Measurements from ENCODE around the gene DPYD. TPM values are rescaled to one million over a fixed set of nuclear protein-coding genes. Genes with fewer than 3 reads are reported as not detected.
A peak's percentile ranks its signal among the peaks of the same experiment; 100 is the strongest.

The DPYD gene
- total RNA-seq, 1 experiment from 2014 or later: 24.5 TPM

DNA sequence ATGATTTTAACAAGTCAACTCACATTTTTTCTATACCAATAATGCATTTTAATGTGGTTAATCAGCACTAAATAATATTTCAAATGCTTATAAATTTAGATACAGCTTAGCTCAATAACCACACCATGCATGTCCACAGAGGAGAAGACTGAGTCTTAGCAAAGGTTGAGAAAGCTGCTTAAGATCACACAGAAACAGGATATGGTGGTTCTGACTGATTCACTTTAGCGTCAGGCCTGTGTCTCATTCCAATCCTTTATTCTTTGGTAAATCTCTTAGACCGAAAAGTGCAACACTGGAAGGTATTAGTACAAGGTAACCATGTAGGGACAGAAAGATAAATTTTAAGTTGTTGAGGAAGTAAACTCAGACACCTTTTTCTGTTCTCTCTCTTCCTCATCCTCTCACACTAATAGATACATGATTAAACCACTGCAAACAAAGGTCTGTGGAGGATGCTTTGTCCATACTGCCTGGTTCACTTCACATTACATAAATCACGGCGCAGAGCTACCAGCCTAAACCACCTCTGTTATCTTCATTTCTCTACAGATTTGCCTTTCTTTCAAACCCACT is 139.0 kb downstream of the DPYD start:
- no peaks in the 10 kb centered on the region for H3K9me3 ChIP-seq
- DNase-seq: no peak
- no peak overlapping the region for H3K4me3 ChIP-seq
- H3K36me3 ChIP-seq: no peaks in the 10 kb centered on the region
- no peaks in the 10 kb centered on the region for H3K27me3 ChIP-seq

DNA sequence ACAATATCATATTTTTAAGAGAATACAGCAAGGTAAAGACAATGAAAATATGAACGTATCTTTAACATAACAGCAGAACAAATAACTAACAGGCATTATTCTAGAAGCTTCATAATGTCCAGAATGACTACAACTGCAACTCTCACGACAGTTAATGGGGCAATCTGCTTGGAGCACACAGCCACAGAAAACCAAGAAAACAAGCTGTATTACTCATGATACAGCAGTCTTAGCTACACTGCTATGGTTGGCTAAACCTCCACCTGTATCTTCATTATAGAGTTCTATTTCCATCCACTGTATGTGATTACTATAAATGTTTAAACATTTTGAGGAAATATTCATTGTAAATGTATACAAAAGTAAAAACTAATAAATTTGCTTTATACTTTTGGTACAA is 139.9 kb downstream of the DPYD start:
- no peak for DNase-seq
- no peak overlapping the region for H3K4me3 ChIP-seq
- H3K36me3 ChIP-seq: no peaks in the 10 kb centered on the region
- H3K9me3 ChIP-seq: no peaks in the 10 kb centered on the region
- H3K27me3 ChIP-seq: no peaks in the 10 kb centered on the region

DNA sequence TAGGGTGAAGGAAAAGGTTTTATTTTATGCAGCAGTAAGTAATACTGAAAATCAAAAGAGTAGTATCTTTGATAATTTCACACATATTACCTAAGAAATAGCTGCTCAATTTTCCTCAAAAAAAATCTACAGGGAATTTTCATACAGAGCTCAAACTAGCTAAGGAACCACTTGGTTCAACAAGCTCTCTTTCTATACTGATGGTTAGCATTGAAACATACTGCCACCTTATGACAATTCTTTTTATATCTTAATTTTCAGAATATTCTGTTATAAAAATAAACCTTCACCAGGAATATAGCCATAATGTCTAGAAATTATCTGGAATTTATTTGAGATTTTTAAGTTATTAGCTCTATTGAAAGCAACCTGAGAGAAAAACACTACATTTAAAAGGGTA is 142.1 kb downstream of the DPYD start:
- no peak overlapping the region for H3K4me3 ChIP-seq
- H3K36me3 ChIP-seq: no peaks in the 10 kb centered on the region
- no peaks in the 10 kb centered on the region for H3K9me3 ChIP-seq
- no peak for DNase-seq
- no peaks in the 10 kb centered on the region for H3K27me3 ChIP-seq

DNA sequence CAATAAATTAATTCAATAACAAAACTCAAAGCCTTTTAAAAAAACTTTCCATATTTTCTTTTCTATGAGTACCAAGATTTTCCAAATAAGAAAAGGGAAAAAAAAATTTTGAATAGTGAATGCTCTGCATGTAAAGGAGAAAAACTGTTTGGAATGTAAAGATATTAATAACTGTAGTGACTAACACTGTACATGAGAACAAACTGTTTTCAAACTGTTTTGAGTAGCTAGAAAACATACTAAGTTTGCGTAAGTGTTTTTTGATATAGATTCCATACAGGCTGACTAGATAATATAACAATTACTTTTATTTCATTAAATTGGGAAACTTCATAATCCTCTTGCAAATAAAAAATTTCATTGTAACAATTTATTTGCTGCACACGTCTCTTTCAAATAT is 150.5 kb downstream of the DPYD start:
- Histone ChIP-seq H3K4me3 (no peak overlapping the region), H3K27me3 (no peaks in the 10 kb centered on the region), H3K36me3 (no peaks in the 10 kb centered on the region), H3K9me3 (0 out of 2 replicates have a peak, but pooled peaks cover 1% of the 10 kb centered on the region)
- no peak for DNase-seq

DNA sequence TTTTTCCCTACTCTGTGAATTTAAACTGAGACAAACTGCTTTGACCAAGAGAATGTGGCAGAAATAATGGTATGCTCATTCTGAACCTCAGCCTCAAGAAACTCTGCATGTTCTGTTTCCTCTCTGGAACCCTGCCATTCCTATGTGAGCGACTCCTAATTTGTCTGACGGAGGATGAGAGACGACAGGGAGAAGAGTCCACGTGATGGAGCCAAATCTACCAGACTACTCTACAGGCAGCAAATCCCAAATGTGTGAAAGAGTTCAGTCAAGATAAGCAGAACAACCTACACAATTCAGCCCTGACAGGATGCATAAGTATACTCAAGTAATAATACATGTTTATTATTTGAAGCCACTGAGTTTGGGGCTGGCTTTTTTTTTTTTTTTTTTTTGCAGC is 153.5 kb downstream of the DPYD start:
- H3K36me3 ChIP-seq: no peaks in the 10 kb centered on the region
- H3K4me3 ChIP-seq: no peak overlapping the region
- peaks cover 2% of the 10 kb centered on the region; the same call in 1 of the 2 replicates for H3K9me3 ChIP-seq
- no peaks in the 10 kb centered on the region for H3K27me3 ChIP-seq
- no peak for DNase-seq

DNA sequence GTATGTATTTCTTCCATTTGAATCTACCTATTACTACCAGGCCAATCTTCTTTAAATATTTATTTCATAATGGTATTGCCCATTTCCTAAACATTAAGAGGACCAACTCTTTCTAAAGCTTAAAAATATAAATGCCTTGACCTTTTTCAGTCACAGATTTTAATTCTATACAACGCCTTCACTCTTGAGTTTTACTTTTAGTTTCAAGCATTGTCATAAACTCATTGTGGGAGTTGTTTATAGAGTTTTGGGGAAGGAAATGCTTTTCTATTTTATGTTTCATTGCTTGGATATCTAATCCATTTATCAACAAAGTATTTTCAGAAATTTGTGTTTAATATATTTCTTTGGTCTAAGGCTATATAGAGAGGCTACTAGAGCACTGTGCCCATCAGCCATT is 155.8 kb downstream of the DPYD start:
- no peaks in the 10 kb centered on the region; the same call in 1 of the 2 replicates for H3K36me3 ChIP-seq
- peaks cover 2% of the 10 kb centered on the region; the same call in 1 of the 2 replicates for H3K9me3 ChIP-seq
- H3K27me3 ChIP-seq: no peaks in the 10 kb centered on the region
- no peak overlapping the region for H3K4me3 ChIP-seq
- DNase-seq: no peak

DNA sequence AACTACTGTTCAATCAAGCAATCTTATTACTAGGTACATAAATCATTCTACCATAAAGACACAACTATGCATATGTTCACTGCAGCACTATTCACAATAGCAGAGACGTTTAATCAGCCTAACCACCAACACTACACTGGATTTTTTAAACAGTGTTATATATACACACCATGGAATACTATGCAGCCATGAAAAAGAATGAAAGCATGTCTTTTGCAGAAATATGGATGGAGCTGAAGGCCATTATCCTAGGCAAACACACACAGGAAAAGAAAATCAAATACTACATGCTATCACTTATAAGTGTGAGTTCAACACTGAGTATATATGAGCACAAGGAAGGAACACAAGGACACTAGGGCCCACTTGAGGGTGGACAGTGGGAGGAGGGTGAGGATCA is 159.2 kb downstream of the DPYD start:
- no peaks in the 10 kb centered on the region; the same call in 1 of the 2 replicates for H3K36me3 ChIP-seq
- H3K9me3 ChIP-seq: peaks cover 2% of the 10 kb centered on the region; the same call in 1 of the 2 replicates
- no peak for DNase-seq
- H3K27me3 ChIP-seq: no peaks in the 10 kb centered on the region
- no peak overlapping the region for H3K4me3 ChIP-seq

DNA sequence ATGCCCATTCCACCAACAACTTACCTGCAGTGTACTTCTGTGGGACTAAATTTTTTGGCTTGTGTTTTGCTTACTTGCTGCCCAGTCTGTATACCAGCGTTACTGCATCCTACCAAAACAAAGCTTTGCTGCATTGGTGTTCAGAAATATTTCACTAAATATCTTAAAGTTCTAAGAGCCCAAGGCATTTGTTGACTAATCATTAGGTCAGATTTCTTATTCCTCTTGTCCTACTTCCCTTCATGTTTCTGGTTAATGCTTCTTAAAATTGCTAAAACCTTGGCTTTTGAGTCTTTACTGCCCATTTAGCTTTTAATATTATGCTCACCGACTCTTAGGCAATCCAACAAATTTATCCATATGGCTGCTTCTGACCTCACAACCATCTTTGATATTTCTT is 161.8 kb downstream of the DPYD start:
- no peak for DNase-seq
- Histone ChIP-seq H3K27me3 (no peaks in the 10 kb centered on the region), H3K4me3 (no peak overlapping the region), H3K9me3 (no peaks in the 10 kb centered on the region; the same call in 1 of the 2 replicates), H3K36me3 (no peaks in the 10 kb centered on the region; the same call in 1 of the 2 replicates)

DNA sequence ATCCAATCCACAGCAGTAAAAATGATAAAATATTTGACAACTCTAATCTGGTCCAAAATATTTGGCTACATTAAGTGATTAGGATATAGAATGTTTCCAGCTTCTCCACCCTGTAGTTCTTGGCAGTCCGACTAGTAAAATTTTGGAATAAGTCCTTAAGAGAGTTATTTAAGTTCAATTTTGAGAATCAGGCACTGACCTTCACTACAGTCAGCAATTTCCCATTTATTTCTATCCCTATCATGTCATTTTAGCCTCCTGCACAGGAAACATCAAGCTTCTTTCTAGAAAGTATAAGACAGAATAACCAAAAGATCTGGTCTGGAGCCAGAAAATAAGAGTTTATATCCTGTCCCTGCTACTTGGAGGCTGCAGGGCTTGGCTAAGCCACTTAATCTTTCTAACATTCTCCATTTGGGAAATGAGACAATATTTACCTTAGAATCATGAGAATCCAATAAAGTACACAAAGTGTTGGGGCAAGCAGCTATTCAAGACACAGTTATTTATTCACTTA is 162.2 kb downstream of the DPYD start:
- H3K27me3 ChIP-seq: no peaks in the 10 kb centered on the region
- no peaks in the 10 kb centered on the region; the same call in 1 of the 2 replicates for H3K36me3 ChIP-seq
- DNase-seq: peak; percentile 21
- H3K4me3 ChIP-seq: no peak overlapping the region
- H3K9me3 ChIP-seq: no peaks in the 10 kb centered on the region; the same call in 1 of the 2 replicates

DNA sequence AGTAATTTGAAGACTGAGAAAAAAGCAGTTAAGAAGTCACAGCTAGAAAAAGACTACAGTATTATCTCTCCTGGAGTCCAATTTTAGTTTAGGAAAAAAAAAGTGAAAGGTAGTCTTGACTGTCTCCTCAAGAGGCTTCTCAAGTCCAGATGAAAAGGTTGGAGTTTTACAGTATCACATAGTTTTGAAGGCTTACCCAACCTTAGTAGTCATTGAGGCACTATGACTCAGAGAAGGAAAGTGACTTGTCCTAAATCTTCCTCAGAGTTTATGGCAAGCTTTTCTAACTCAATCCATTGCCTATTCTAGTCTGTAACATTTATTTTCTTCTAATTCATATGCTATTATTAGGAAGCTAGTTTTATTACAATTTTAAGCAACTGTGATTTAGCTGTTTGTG is 174.9 kb downstream of the DPYD start:
- H3K9me3 ChIP-seq: no peaks in the 10 kb centered on the region
- no peak overlapping the region for H3K4me3 ChIP-seq
- no peak for DNase-seq
- no peaks in the 10 kb centered on the region for H3K27me3 ChIP-seq
- no peaks in the 10 kb centered on the region for H3K36me3 ChIP-seq

DNA sequence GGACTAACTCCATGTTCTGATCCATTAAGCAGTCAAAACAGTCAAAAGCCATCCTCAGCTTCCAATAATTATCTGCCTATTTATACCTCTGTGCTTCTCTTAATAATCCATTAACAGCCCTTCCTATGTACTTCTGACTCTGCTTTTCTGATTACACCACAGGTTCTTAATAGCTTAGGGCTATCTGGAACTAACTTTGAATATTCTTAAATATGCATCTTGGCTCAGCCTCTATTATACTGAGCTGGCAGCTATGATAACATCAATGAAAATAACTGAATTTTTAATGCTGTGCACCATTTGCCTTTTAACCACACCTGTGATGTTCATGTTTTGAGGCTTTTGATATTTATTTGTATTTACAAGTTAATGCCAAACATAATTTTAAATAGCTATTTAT is 175.9 kb downstream of the DPYD start:
- Histone ChIP-seq H3K9me3 (no peaks in the 10 kb centered on the region), H3K27me3 (no peaks in the 10 kb centered on the region), H3K4me3 (no peak overlapping the region), H3K36me3 (no peaks in the 10 kb centered on the region)
- DNase-seq: no peak

DNA sequence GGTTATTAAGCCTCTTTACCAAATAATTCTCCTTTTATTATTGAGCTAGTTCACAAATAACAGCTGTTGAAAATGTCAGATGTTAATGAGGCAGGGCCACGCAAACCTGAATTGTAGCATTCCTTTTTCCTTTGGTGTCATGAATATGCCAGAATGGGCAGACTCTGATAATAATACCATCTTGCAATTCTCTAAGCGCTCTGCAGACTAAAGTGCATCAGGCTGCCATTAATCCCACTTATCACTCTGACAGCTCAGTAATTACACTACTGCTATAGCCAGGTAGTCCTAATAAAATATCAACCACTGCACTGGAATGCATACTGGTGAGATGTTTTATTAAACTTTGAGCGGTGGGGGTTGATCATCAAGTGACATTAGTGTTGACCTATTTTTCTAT is 177.7 kb downstream of the DPYD start:
- H3K9me3 ChIP-seq: no peaks in the 10 kb centered on the region
- H3K4me3 ChIP-seq: no peak overlapping the region
- DNase-seq: no peak
- no peaks in the 10 kb centered on the region for H3K27me3 ChIP-seq
- H3K36me3 ChIP-seq: no peaks in the 10 kb centered on the region

DNA sequence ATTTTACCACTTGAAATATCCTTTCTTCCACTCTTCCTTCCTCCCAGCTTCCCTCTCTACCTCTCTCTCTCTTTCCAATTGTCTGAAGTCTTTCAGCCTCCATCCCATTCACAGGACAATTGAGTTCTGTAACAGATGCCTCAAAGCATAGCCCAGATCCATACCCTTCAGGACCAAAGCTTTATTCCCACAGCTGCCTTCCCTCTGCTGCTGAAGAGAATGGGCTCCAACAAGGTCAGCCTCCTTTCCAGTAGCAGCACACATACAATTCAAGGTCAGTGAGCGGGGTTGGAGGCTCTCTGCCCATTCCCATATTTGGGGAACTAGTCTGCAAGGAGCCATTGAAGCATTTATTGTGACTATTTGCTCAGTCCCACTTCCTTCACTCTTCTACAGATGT is 179.9 kb downstream of the DPYD start:
- no peaks in the 10 kb centered on the region; the same call in 1 of the 2 replicates for H3K36me3 ChIP-seq
- H3K27me3 ChIP-seq: no peaks in the 10 kb centered on the region
- no peak overlapping the region for H3K4me3 ChIP-seq
- DNase-seq: no peak
- H3K9me3 ChIP-seq: no peaks in the 10 kb centered on the region

DNA sequence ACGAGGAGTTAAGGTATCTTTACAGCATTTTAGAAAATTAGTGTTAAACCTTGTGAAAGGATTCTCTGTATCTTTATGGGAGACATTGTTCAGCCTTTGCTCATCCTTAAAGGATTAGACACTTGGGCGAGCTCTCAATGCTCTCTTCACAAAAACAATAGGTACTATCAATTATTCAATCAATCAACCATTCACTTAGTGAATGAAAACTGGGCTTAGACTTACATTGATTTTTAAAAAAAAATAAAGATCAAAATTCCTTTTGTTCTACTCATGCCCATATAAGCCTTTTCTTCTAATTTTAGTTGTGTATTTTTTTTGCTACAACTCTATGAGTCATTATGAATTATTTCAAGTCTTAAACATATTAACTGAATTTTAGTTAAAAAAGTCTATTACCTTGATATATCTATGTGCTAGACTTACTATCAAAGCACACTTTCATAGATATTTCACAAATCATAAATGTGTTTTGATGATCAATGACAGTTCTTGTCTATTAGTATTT is 181.2 kb downstream of the DPYD start:
- Histone ChIP-seq H3K36me3 (no peaks in the 10 kb centered on the region; the same call in 1 of the 2 replicates), H3K27me3 (no peaks in the 10 kb centered on the region), H3K9me3 (no peaks in the 10 kb centered on the region), H3K4me3 (no peak overlapping the region)
- no peak for DNase-seq

DNA sequence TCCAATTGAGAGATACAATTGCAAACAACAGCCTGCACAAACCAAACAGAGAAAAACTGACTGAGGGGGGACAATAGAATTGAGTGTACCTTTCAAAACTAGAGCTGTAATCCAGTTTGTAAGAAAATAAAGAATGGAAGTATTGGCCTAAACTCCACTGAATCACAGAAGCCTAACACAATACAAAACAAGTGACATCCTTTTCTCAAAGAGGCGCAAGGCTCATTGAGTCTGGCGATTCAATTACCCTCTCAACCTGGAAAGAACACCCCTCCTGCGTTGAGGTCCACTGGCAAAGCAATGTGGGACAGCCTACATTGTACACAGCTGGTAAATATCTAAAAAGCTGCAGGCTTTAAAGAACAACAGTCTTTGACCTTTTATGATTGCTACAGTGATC is 182.6 kb downstream of the DPYD start:
- Histone ChIP-seq H3K9me3 (no peaks in the 10 kb centered on the region), H3K4me3 (no peak overlapping the region), H3K36me3 (no peaks in the 10 kb centered on the region; the same call in 1 of the 2 replicates), H3K27me3 (no peaks in the 10 kb centered on the region)
- DNase-seq: no peak

DNA sequence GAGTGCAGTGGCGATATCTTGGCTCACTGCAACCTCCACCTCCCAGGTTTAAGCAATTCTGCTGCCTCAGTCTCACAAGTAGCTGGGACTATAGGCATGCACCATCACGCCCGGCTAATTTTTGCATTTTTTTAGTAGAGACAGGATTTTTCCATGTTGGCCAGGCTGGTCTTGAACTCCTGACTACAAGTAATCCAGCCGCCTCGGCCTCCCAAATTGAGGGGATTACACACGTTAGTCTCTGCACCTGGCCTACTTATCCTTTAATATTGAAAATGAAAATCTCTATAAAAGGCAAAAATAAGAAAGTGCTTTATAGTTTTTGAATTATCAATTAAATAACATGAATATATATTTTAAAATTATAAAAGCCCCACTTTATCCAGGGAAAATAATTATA is 190.6 kb downstream of the DPYD start:
- Histone ChIP-seq H3K4me3 (no peak overlapping the region), H3K36me3 (no peaks in the 10 kb centered on the region), H3K27me3 (no peaks in the 10 kb centered on the region), H3K9me3 (no peaks in the 10 kb centered on the region)
- DNase-seq: no peak

DNA sequence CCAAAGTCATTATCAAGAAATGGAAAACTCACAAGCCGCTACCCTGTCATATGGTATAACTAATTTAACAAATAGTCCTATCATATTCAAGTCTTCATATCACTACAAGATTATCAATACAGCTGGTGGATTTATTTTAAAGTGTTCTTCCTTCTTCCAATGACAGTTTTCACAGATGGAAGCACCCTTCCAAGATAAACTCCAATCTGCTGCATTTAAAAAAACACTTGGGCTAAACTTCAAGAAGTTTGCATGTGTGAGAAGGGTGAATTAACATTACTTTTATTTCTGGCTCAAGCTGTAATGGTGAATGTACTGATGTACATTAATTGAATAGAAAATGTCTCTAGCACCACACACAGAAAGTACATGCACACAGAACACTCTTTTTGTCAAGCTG is 192.4 kb downstream of the DPYD start:
- Histone ChIP-seq H3K27me3 (no peaks in the 10 kb centered on the region), H3K36me3 (no peaks in the 10 kb centered on the region), H3K9me3 (peaks cover 5% of the 10 kb centered on the region), H3K4me3 (no peak overlapping the region)
- DNase-seq: no peak

DNA sequence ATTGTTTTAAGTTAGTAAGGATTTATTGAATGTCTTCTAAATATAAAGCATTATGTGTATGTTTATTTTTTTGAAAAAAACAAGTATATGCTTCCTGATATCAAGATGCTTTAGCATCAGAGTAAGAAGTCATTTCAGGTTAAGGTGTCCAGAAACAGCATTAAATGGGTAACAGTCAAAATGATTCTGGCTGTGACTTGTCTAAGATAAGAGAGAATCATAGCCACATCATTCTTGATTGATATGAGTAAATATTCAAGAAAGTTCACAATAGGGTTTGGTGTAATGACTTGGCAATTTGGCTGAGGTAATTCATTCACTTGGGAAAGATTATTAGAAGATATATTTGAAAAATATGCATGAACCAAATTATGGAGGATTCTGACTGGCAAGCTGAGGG is 193.8 kb downstream of the DPYD start:
- Histone ChIP-seq H3K36me3 (no peaks in the 10 kb centered on the region), H3K27me3 (no peaks in the 10 kb centered on the region), H3K9me3 (peaks cover 5% of the 10 kb centered on the region), H3K4me3 (no peak overlapping the region)
- DNase-seq: no peak

All from MG63 (cell line).